HG02852 (cell line): ENCODE measurements around the gene AHI1.
"Not testable (repeated sequence)": the region's sequence is repeated elsewhere in the genome, so short reads cannot be mapped to it uniquely, and the experiment has no call there.

Source experiments
- ATAC-seq: cut with Tn5 transposase; IDR thresholded peaks from one replicate; pipeline ENCODE4 v1.9.1; 2021; ENCODE audit warnings: mild to moderate bottlenecking, moderate library complexity; ENCODE audit not compliant: unreplicated experiment

The AHI1 gene

DNA sequence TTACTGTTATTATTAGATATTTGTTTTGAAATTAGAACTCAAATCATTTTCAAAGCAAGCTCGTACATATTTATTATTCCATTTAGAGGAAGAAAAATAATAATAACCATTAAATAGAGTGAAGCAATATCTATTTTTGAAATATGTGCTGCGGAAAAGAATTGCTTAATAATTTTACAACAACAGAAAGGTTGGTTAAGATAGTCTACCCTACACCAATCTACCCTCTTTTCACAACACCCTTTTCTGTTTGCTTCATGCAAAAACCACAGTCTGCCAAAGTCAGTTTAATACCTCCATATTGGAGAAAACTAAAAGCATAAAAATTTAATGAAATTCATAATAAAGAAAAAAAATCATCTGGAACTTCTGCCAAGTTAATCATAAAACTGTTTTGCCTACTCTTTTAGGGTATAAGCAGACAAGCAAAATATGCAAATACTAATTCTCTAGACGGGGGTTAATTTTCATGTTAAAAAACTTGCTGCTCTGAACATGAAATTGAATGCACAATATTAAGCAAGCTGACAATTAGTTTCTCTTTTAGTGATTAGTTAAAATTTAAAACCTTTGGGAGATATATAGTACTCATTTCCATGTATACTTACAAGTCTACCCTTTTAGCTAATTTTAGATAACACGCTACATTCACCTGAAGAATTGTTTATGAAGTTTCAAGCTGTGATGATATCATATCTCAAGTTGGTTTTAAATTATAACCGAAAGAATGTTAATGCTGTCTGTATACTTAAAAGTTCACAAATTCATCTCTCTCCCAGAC, 100.2 kb downstream of the AHI1 start:
- no peak for ATAC-seq

DNA sequence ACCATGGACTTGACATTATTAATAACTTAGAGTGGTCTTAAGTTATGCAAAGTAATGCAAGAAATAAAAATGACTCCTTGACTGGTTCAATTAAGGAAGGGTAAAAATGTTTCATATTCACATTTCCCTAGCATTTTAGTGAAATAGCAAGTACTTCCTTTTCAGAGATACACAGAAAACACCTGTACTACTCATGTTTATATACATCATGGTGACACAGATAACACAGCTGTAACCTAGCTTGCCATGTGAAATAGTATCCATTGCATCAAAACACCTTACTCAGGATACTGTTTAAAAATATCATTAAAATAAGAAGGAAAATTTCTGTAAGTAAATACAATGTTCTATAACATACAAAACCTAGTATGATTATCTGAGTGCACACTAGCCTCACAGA, 102.4 kb downstream of the AHI1 start:
- ATAC-seq, result no peak

DNA sequence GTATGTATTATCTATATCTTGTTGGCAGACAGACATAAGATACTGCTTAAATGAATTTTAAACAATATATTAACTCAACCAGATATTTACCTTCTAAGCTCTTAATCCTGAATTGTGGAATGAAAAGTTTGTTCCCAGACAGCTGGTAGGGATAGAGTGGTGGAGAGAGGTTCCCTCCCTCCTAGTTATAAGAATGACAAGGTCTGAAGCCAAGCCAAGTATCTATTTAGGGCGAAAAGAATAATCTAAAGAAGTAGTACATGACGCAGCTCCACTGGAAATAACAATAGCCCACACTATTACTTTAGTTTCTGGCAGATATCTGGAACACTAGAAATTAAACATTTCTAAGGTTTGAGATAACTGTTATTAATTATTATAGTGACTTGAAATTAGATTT, 104.3 kb downstream of the AHI1 start:
- ATAC-seq, result no peak

DNA sequence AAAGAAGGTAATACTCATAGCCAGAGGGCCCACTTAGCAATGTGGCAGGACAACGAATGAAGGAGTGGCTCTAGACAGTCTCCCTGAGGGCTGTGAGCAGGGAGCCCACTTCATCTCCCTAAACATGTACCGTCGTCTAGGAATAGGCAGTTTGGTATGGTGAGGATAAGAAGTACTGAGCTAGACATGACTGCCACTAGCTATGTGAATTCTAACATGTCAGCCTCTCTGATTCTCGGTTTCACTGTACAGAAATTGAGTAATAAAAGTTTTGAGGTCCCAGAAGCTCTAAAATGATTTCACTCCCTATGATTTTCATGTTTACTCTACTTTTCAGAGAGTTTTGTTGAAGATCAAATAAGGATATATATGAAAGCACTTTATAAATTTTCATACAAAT, 107.1 kb downstream of the AHI1 start:
- no peak for ATAC-seq

DNA sequence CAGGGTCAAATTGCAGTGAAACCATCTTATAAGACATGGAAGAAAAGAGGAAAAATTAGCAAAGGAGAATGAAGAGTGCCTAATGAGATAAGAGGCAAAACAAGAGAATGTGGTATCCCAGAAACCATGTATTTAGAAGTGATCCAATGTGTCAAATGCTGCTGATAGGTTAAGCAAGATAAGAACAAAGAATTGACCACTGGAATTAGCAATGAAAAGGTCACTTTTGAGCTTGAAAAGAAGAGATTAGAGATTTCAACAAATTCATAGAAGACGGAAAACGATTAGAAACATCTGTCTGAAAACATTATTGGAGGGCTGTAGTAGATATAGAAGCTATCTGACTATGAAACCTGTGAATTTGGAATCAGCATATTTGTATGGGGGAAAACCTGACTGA, 112.2 kb downstream of the AHI1 start:
- no peak for ATAC-seq

DNA sequence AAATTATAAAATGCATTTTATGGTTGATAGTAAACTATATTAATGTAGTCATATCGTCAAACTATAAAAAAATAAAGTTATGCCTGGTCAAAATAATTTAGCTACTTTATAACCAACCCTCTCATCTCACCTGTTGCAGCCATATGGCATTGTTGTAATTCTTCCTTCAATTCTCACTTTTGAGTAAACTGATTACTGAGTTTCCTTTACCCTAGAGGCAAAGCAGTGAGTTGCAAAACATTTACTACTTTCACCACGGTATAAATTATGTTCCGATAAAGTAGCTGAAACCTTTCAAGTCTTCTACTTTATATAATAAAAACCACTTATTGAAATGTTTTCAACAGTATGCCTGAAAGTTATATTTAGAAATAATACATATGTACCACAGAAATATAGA, 113.8 kb downstream of the AHI1 start:
- no peak for ATAC-seq

DNA sequence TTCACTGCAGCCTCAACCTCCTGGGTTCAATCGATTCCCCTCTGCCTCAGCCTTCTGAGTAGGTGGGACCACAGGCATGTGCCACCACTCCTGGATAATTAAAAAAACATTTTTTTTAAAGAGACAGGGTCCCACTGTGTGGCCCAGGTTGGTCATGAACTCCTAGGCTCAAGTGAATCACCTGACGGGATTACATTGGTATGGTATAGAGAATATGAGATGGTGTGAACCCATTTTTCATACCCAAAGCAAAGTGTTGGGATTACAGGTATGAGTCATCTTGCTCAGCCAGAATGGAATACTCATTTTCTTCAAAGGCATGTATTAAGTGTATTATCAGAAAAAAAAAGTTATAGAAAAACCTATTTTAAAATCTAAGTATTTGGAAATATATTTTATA, 114.2 kb downstream of the AHI1 start:
- ATAC-seq, result no peak

DNA sequence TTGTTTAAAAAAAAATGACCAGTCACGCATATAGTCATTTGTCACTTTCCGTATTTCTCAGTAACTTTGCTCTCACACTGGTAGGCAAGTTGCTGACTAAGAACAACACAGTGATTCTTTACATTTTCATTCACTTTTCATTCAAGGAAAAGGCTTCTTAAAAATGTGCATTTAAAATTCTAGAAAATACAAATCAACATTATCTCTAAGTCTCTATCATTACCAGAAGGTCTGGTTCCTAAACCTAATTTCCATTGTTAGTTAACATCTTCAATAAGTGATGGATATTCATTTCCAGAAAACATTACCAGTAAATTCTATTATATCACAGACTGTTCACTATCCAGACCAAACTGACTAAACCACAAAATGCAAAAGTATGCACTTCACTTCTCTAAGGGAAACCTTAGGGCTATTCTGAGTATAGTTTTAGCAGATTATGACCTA, 115.3 kb downstream of the AHI1 start:
- ATAC-seq, result peak; percentile 94

DNA sequence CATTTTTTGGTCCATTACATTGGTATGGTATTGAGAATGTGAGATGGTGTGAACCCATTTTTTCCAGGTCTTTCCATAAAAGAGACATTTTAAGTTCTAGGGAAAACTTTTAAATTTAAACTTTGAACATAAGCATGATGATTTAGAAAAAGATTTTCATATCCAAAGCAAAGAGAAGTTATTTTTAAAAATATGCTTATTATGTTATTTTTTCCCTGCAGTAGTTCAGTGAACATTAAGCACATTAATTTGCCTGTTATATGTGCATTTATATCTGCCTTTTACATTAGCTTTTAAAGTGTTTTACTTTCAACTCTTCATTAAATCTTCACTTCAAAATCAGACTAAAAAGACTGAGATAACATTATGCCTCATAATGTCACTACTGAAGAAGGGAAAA, 116.7 kb downstream of the AHI1 start:
- no peak for ATAC-seq

DNA sequence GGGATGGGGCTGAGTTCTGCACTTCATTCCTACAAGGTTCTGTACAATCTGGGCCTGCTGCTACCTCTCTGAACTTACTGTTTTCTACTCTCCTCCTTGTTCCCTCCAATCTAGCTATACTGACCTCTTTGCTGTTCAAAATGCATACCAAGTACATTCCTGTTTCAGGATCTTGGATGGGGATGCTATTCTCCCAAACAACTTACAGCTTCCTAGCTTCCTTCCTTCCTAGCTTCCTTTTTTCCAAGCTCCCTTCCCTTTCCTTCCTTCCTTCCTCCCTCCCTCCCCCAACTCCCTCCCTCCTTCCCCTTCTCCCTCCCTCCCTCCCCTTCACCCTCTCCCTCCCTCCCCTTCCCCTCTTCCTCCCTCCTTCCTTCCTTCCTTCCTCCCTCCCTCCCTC, 117.9 kb downstream of the AHI1 start:
- ATAC-seq, result no peak

DNA sequence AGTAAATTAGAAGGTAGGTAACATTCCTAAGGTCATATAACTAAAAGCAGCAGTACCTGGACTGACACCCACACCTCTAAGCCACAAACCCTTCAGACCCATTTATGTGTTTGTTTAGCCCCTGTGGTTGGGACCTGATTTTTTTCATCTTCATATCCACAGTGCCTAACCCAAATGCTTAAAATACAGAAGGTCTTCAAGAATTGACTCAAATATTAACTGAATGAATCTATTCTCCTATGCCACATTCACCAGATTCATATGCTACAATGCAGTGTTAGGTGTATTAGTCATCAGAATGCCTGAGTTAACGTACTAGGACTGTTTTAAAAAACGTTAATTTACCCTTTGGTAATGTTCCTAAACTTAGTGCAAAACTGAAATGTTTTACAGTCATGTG, 124.8 kb downstream of the AHI1 start:
- no peak for ATAC-seq

DNA sequence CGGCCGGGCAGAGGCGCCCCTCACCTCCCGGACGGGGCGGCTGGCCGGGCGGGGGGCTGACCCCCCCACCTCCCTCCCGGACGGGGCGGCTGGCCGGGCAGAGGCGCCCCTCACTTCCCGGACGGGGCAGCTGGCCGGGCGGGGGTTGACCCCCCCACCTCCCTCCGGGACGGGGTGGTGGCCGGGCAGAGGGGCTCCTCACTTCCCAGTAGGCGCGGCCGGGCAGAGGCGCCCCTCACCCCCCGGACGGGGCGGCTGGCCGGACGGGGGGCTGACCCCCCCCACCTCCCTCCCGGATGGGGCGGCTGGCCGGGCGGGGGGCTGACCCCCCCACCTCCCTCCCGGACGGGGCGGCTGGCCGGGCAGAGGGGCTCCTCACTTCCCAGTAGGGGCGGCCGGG, 133.9 kb downstream of the AHI1 start:
- not testable (repeated sequence) for ATAC-seq

DNA sequence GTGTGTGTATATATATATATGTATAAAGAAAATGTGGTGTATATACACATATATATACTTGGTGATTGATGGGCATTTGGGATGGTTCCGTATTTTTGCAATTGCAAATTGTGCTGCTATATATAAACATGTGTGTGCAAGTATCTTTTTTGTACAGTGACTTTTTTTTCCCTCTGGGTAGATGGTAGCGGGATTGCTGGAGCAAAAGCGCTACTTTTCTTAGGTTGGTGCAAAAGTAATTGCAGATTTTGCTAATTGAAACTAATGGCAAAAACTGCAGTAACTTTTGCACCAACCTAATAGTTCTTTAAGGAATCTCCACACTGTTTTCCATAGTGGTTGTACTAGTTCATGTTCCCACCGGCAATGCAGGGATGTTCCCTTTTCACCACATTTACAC, 135.4 kb downstream of the AHI1 start:
- ATAC-seq, result no peak

DNA sequence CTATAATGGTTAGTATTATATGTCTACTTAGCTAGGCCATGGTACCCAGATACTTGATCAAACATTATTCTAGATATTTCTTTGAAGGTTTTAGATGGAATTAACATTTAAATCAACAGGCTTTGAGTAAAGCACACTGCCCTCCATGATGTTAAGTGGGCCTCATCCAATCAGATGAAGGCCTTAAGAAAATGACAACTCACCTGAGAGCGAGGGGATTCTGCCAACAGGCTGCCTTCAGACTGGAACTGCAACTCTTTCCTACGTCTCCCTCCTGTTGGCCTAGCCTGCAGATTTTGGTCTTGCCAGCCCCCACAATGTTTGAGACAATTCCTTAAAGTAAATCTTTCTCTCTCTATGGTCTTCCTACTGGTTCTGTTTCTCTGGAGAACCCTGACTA, 137.3 kb downstream of the AHI1 start:
- no peak for ATAC-seq

DNA sequence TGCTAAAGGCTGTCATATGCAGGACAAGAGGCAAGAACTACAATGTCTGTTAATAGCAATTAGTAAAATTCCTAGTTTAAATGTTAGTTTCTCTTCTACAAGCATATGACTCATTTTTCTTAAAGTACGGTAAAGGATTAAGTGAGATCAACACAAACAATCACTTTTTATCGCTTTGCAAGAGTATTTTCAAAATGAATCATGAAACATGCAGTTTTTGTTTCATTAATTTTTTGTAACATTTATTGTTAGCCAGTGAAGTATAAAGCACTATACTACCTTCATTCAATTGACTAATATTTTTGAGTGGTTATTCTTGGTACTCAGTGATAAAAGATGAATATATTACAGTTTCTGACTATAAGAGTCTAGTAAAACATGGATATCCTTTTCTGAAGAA, 138.6 kb downstream of the AHI1 start:
- no peak for ATAC-seq

DNA sequence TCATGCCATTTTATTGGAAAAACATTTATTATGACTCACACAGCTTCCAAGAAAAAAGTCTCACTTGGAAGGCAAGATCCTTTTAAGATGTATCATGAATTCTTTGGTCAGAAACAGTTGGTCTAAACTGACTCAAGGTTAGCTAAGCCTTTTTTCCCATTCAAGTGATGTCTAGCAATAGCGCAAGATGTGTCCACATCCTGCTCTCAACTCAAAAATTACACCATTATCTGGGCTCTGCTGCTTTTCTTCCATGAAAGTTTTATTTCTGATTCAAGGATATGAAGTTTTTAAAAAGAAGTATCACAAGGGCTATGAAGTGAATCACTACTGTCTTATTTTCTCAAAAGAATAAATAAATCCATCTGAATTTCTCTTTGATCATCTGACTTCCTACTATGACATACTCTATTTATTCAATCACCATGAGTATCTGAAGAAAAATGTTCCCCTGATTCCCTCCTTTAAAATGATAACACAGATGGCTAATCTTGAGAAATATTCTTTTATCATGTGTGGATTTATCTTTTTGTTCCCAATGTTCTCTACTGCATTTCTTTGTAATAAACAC, 139.2 kb downstream of the AHI1 start:
- no peak for ATAC-seq

DNA sequence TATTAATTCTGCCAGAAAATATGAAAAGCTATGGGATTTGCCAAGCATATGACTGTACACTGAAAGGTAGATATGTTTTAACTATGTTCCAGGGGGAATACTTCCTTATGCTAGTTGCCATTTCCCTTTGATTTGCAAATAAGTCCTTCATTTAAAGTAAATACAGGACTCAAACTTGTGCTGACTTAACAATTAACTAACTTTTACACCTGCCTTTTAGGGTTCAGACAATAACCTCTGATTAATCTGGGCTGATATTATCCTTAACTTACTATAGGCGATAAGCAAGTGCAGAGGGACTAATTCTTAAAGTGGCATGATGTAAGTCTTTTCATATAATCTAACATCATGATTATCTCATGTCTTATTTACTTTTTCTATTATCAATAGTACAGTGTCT, 143.1 kb downstream of the AHI1 start:
- no peak for ATAC-seq

DNA sequence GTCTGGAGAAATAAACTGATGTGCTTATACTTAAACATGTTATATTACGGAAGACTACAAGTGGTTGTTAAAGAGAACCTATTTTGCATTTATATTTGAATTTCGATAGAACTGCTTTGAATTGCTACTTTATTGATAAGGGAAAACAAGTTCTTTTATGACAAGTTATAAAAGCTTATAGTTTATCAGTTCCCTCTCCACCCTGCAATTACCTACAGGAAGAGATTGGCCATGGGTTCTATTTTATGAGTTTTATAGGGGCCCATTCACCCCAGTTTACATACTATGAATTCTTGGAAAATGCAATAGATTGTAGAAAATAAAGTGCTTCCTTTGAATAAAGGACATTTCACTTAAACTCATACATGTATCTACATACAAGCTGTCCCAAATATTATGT, 144.4 kb downstream of the AHI1 start:
- ATAC-seq, result no peak

DNA sequence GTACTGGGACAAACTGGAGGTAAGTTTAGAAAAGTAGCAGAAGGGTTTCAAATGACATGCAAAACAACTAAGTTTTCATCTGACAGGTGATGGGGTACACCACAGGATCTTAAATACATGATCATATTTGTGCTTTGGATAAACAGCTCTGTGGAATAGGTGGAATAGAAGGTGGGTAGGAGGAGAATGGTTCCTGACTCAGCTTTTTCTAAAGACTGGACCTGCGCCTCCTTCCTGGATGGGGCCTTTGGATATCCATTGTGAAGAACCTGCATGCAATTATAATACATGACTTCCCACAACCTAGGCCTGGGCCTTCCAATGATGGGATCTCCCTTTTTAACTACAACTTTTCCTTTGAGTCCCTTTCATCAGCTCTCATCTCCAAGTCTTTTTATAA, 145.9 kb downstream of the AHI1 start:
- ATAC-seq, result no peak

DNA sequence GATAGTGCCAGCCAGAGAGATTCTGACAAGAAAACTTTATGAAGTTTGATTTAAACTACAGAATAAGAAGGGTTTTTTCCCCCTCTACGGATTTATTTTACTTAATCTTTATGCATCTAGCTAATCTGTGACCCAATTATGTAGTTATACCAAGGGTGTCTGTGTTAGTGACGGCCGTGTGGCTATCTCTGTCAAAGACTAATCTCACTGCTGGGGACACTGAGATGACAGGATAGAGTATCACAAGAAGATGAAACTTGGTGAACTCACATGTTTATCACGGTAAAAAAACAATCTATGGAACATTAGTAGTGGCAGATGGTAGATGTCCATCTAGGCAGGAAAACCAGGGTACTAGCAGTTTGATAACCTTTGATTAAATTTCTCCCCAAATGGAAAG, 149.7 kb downstream of the AHI1 start:
- ATAC-seq, result no peak

DNA sequence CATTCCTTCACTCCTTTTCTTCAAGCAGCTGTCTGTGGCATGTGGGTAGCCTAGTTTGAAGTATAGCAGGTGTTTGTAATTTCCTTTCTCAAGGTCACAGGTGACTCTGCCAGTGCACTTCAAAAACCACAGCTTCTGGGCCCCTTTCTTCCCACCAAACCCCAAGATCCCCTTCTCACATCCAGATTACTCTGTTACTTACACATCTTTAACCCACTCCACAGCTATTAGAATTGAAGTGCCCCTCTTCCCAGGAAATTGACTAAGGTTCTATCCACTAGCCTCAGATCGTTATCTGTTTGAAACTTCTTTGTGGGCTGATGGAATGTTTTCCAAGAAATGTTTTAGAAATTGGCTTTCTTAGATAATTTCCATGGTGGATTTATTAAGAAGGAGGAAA, 150.8 kb downstream of the AHI1 start:
- no peak for ATAC-seq

DNA sequence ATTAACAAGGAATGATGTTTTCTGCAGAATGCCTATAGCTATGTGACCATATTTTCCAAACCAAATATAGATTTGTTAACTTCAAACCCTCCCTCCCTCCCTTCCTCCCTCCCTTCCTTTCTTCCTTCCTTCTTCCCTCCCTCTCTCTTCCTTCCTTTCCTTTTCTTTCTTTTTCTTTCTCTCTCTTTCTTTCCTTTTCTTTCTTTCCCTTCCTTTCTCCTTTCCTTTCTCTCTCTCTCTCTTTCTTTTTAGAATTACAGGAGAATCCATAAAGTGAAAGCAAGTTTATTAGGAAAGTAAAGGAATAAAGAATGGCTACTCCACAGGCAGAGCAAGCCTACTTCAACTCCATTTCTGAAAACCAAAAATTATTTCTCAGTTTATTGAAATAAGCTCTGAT, 153.0 kb downstream of the AHI1 start:
- ATAC-seq, result no peak

DNA sequence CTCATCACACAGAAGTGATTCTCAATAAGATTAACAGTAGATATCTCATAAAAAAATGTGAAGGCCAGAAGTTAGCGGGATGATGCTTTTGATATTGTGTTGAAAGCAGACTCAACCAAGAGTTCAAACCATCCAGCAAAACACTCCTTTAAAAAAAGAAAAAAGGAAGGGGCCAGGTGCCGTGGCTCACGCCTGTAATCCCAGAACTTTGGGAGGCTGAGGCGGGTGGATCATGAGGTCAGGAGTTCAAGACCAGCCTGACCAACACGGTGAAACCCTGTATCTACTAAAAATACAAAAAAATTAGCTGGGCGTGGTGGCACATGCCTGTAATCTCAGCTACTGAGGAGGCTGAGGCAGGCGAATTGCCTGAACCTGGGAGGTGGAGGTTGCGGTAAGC, 157.6 kb downstream of the AHI1 start:
- ATAC-seq, result not testable (repeated sequence)
